AG04449 (cell line): ENCODE results near the gene SLC2A1.

Source experiments
- CTCF ChIA-PET: fragments of 350-600 bp; formaldehyde crosslinking; extraction: SDS; loops from one replicate; lab custom pipeline; 2021; ENCODE audit warnings: antibody characterized with exemption; lab: Yijun Ruan, JAX
- POLR2A ChIA-PET: fragments of 400-600, 350-600 bp; formaldehyde crosslinking; extraction: SDS; loops from one replicate; lab custom pipeline; 2020; ENCODE audit warnings: antibody characterized with exemption, inconsistent platforms; lab: Yijun Ruan, JAX
- DNase-seq: peaks from one replicate; pipeline ENCODE4 v3.0.0-alpha.2; 2010; ENCODE audit warnings: low read depth, low spot score
- H3K4me3 ChIP-seq: 2 replicates; pipeline ENCODE4 v1.5.1; 2011; ENCODE audit warnings: low read depth, mild to moderate bottlenecking, control low read depth, low read length
- TF ChIP-seq, protein P1 (sequence below): IDR thresholded peaks from one replicate; pipeline ENCODE4 v1.5.1; 2011; ENCODE audit warnings: mild to moderate bottlenecking, moderate library complexity, low read length, control low read depth, inconsistent platforms; ENCODE audit not compliant: insufficient read depth; ENCODE audit errors: missing control alignments

SLC2A1 gene

GRCh38 chr1:42891465-42892138 is 67.1 kb downstream of the SLC2A1 start:
- POLR2A ChIA-PET: no interaction called here
- TF ChIP-seq, protein P1, sequence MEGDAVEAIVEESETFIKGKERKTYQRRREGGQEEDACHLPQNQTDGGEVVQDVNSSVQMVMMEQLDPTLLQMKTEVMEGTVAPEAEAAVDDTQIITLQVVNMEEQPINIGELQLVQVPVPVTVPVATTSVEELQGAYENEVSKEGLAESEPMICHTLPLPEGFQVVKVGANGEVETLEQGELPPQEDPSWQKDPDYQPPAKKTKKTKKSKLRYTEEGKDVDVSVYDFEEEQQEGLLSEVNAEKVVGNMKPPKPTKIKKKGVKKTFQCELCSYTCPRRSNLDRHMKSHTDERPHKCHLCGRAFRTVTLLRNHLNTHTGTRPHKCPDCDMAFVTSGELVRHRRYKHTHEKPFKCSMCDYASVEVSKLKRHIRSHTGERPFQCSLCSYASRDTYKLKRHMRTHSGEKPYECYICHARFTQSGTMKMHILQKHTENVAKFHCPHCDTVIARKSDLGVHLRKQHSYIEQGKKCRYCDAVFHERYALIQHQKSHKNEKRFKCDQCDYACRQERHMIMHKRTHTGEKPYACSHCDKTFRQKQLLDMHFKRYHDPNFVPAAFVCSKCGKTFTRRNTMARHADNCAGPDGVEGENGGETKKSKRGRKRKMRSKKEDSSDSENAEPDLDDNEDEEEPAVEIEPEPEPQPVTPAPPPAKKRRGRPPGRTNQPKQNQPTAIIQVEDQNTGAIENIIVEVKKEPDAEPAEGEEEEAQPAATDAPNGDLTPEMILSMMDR: no peak
- DNase-seq: no peak
- no peak overlapping the region for H3K4me3 ChIP-seq
- CTCF ChIA-PET: interaction anchor here (1.9 kb wide), 1 partner anchor 21 kb away, joined by 6 read pairs; no protein-coding TSS in a partner anchor

DNA sequence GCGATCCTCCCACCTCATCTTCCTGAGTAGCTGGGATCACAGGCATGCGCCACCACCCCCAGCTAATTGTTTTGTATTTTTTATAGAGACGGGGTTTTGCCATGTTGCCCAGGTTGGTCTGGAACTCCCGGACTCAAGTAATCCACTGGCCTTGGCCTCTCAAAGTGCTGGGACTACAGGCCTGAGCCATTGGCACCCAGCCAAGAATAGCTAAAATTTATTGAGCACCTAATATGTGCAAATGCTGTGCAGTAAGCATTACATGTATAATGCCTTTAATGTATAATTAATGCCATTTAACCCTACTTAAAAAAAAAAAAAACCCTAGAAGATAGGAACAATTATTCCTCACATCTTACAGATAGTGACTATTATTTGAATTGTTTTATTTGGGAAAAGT is 69.4 kb downstream of the SLC2A1 start:
- TF ChIP-seq, protein P1: no peak
- CTCF ChIA-PET: interaction anchor here (1.2 to 1.5 kb wide), 3 partner anchors 24 to 184 kb away, joined by 3 to 8 read pairs (median 8); no protein-coding TSS in a partner anchor
- H3K4me3 ChIP-seq: no peak overlapping the region
- no peak for DNase-seq
- POLR2A ChIA-PET: no interaction called here

GRCh38 chr1:42888013-42888633 is 70.5 kb downstream of the SLC2A1 start:
- ChIA-PET CTCF (no interaction called here), POLR2A (no interaction called here)
- H3K4me3 ChIP-seq: no peak overlapping the region
- no peak for DNase-seq
- TF ChIP-seq, protein P1: no peak

- CTCF ChIA-PET: no interaction called here
- no peak for DNase-seq
- POLR2A ChIA-PET: no interaction called here
- H3K4me3 ChIP-seq: no peak overlapping the region
- TF ChIP-seq, protein P1: no peak
Measured at GRCh38 chr1:42887366-42887765, 71.3 kb downstream of the SLC2A1 start.

DNA sequence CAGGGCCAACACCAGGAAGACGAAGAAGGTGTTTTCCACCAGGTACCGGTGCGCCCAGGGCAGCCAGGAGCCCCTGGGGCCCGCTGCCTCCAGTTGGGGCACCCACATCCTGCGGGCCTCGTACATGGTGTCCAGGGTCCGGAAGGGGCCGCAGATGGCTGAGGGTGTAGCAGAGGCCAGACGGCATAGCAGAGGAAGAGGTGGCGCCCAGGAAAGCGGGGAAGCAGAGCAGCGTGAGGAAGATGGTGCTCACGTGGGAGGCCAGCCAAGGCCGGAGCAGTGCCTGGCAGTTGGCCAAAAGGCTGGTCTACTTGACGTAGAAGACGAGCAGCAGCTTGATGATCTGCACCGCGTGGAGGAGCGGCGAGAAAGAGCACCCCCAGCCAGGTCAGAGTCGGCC is 71.9 kb downstream of the SLC2A1 start:
- TF ChIP-seq, protein P1: no peak
- CTCF ChIA-PET: interaction anchor here (1.0 kb wide), 1 partner anchor 9 kb away, joined by 3 read pairs; no protein-coding TSS in a partner anchor
- H3K4me3 ChIP-seq: no peak overlapping the region
- POLR2A ChIA-PET: no interaction called here
- no peak for DNase-seq

DNA sequence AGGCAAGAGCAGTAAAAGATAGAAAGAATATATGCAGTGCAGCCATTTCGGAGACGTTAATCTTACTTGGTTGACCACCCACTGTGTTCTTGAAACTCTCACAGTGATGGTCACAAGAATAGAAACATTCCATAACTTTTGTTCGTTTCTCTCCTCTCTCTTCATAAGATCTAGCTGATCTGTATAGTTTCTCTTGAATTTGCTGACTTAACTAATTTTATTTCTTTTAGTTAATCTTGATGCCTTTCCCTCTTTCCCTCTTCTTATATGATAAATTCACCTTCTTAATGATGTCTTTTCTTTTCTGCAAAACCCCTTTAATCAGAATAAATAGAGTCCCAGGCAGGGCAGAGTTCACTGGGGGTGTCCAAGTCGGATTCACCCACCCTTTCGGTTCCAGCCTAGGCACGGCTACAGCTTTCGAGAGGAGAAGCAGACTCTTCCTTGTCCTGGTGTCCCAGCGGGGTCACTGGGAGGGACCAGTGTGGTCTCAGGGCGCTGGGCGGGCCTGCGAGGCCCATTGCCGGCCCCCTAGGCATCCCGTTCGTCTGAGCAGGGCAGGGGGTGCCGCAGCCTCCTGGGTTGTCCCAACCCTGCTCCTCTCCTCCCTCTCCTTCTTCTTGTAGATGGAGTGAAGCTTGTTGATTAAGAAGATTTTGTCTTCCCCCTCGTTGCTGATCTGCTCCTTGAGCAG is 72.5 kb downstream of the SLC2A1 start:
- ChIA-PET POLR2A (no interaction called here), CTCF (interaction anchor here (1.0 kb wide), 1 partner anchor 9 kb away, joined by 3 read pairs; no protein-coding TSS in a partner anchor)
- TF ChIP-seq, protein P1: no peak
- H3K4me3 ChIP-seq: no peak overlapping the region
- DNase-seq: no peak
